Activated naive CD4-positive, alpha-beta T cell treated with anti-CD3 and anti-CD28 coated beads, Interleukin-2, amount 50 U/mL, for 16 hours (primary cell): ENCODE results near the gene FRMPD4.

Source experiments
- DNase-seq: peaks from one replicate; pipeline ENCODE4 v3.0.0-alpha.2; 2020

The FRMPD4 gene

GRCh38 chrX:12223650-12224049, 85.4 kb downstream of the FRMPD4 start:
- DNase-seq, result no peak

- no peak for DNase-seq
These were observed 86.8 kb downstream of the FRMPD4 start for GRCh38 chrX:12225107-12225506.

DNA sequence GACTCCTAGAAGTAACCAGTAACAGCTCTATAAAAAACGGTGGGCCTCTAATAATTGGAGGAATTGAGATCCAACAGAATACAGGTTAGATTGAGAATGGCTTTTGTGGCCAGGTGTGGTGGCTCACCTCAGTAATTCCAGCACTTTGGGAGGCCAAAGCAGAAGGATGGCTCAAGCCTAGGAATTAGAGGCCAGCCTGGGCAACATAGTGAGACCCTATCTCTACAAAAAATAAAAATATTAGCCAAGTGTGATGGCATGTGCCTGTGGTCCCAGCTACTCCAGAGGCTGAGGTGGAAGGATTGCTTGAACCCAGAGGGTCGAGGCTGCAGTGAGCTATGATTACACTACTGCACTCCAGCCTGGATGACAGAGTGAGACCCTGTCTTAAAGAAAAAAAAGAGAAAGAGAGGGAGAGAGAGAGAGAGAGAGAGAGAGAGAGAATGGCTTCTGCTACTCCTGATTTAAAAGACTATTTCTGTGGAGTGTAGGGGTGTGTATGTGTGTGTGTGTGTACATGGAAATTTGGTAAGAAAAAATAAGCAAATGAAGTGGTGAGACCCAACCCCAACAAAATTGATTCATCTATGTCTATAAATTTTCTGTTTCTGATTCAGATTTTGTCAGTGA, 89.3 kb downstream of the FRMPD4 start:
- DNase-seq, result no peak

DNA sequence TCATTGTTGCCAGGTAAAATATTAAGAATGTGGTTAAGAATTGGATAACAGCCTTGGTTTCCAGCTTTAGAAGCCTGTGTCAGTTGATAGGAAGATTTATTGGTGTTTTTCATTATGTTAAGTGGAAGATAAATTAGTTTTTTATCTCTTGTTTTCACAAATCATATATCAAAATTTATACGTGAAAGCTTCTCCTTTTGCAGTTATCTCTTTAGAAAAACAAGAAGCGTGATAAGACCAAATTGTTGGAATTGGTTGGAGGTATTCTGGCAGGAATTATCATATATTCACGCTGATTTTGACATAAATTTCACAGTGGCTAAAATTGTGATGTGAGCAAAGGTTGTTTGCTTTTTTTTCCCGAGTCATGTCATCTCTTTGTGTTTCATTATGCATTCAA, 90.6 kb downstream of the FRMPD4 start:
- DNase-seq, result no peak

DNA sequence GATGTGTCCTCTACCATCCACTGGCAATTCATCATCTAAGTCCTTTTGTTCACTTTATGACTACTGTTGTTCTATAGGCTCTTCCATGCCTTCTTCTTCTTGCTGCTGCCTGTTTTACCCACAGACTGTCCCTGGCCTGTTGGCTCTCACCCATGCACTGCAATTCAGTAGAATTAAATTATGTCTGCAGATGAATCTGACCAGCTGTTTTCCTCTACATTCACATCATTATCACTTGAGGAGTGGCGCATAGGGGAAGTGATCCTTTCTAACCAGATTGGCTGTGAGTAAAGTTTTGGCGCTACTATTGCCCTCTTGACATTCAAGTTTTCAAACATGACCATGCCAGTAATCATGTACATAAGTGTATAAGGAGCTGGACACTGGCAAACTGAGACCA, 91.7 kb downstream of the FRMPD4 start:
- no peak for DNase-seq

GRCh38 chrX:12234534-12235329, 96.5 kb downstream of the FRMPD4 start:
- DNase-seq, result no peak

- DNase-seq, result no peak
These were observed 97.9 kb downstream of the FRMPD4 start for GRCh38 chrX:12236156-12236555.

- no peak for DNase-seq
These were observed 98.9 kb downstream of the FRMPD4 start for GRCh38 chrX:12237131-12237530.

GRCh38 chrX:12237771-12238170, 99.5 kb downstream of the FRMPD4 start:
- no peak for DNase-seq

GRCh38 chrX:12239356-12240082, 101.2 kb downstream of the FRMPD4 start:
- DNase-seq, result no peak

GRCh38 chrX:12240491-12240890, 102.2 kb downstream of the FRMPD4 start:
- no peak for DNase-seq

GRCh38 chrX:12241026-12241425, 102.8 kb downstream of the FRMPD4 start:
- no peak for DNase-seq

DNA sequence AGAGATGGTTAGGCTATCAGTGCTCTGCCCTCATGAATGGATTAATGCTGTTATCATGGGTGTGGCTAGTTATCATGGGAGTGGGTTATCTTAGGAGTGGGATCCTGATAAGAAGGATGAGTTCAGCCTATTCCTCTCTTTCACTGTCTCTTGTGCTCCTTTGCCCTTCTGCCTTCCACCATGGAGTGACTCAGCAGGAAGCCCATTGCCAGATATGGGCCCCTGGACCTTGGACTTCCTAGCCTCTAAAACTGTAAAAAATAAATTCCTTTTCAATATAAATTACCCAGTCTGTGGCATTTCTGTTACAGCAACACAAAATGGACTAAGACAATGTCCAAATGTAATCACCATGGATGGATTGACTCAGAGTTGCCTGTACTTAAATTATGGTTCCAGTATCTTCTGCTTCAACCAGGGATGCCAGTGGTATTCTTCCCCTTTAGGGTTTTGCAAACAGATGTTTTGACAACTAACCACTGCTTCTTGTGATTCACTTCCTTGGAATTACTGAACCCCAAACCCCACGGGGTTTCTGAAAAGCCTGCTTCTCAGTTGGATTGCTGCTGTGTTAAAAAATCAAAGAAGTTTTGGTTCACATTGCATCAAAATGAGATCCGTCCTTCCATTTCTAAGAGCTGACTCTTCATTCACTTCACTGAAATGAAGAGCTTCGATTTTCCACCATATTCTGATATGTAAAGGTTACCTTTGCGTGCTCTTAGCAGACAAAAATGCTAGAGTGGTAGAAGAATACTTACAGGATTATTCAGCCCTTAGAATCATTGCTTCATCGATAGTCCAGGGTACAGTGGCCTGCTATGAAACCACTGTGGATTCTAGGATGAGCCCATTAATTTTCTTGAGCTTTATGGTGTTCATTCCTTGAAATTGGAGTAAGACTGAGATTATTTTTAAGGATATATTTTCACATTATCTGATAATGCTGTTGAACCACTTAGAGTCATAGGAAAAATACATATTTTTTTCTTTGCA, 107.7 kb downstream of the FRMPD4 start:
- DNase-seq, result no peak

- DNase-seq, result no peak
These were observed 111.7 kb downstream of the FRMPD4 start for GRCh38 chrX:12249997-12250396.

DNA sequence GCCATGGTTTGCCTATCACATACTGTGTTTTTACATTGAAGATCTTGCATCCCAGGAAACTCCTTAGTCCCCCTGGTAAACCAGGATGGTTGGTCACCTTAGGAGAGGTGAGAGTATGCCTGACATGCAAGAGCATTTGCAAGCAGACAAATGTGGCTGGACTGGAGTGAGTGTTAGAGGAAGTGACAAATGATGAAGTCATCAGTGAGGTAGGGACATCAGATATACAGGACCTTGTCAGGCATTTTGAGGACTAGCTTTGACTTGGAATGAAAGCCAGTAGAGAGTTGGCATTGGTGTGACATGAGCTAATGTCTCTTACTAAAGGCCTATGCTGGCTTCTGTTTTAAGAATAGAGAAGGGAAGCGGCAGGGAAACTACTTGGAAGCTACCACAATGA, 124.9 kb downstream of the FRMPD4 start:
- DNase-seq, result no peak

- DNase-seq, result no peak
These were observed 131.2 kb downstream of the FRMPD4 start for GRCh38 chrX:12269484-12269883.

DNA sequence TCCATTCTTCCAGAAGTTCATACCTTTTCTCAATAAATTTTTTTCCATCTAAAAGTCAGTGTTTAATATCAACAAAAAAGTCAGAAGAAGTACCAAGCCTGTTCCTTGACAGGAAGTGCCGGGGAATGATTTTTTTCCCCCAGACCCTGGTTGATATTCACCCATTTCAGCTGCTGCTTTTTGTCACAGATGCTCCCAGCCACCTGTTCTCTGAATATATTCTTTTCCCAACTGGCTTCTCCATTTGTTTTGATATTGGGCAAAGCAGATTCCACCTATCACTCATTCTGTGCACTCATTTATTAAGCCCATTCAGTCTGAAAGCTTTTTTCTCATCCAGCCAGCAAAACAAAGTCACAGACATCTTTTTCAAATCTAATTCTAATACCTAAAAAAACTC, 139.9 kb downstream of the FRMPD4 start:
- no peak for DNase-seq

- no peak for DNase-seq
These were observed 144.7 kb downstream of the FRMPD4 start for GRCh38 chrX:12282991-12283390.

DNA sequence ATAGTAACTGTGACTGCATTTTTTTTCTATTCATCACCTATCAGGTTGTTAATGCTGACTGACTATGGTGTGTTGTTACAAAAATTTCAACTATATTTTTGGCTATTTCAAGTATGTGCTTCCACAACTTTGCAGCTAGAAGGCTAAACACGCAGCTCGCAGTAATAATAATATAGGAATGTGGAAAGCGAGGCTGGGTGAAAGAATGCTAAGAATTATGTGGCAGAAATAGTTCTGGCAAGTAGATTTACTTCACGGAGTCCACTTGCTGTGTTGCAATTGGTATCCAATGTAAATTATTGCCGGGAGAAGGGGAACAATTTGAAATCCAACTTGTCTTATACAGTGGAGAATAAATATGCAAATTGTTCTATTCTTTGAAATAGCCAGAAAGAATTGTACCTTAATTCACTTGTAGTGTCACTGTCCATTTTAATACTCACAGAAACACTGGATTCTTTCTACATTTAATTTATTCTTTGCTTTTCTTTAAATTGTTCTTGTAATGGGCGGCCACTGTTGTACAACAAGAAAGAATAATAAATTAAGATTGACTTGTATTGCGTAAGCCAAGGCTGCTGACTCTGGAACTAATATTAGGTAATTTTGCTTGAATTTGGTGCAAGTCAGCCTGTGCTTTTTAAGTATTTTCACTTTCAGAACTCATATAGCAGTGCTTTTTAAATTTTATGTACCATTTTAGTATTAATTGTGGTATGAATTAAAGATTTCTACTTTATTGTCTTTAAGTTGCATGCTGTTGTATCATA, 154.9 kb downstream of the FRMPD4 start:
- no peak for DNase-seq

DNA sequence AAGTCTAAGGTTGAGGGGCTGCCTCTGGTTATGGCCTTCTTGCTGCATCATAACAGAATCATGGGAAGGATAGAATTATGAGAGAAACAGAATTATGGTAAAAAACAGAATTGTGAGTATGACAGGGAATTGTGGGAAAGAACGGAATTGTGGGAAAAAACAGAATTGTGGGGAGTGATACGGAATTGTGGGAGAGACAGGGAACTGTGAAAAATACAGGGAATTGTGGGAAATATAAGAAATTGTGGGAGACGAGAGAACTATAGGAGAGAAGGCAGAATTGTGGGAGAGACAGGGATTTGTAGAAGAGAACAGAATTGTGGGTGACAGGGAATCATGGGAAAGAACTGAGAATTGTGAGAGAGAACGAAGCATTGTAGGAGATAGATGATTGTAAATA, 159.1 kb downstream of the FRMPD4 start:
- DNase-seq, result no peak

DNA sequence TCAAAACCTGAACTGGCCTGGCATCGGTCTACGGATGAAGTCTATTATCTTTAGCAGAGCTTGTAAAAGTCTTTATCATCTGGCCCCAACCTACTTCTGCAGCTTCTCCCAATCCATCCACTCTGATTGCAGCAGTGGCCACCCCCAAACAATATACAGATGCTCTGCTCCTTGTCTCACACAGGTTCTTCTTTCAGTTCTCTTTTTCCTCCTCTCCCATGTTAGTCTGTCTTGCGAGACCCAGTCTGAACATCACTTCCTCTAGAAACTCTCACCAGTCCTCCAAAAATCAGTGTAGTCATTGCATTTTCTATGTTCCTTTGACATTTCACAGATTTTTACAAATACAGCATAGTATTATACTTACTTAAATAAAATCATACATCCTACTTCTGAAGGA, 163.0 kb downstream of the FRMPD4 start:
- DNase-seq, result no peak

DNA sequence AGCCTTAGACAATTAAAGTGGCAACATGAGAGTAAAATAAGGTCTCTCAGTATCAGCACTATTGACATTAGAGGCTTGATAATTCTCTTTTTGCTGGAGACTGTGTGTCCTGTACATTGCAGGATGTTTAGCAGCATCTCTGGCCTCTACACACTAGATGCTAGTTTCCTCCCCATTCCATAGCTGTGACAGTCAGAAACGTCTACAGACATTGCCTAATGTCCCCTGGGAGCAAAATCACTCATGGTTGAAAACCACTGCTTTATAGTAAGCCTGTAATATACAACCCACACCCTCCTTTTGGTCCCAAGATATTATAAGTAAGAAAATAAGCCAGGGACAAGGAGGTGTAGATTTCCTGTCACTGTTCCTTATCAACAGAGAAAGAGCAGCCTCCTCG, 166.0 kb downstream of the FRMPD4 start:
- no peak for DNase-seq
